Measurements from ENCODE around the gene PITPNM1.
"Not testable (repeated sequence)": the region's sequence is repeated elsewhere in the genome, so short reads cannot be mapped to it uniquely, and the experiment has no call there.

The PITPNM1 gene

GRCh38 chr11:67504950-67505581 lies at the start of gene PITPNM1:
PITPNM1 (minus strand) TSS chr11:67505363; CDS start chr11:67504180, 1,183 bp downstream.
- no peak for DNase-seq (ENCODE audit: low read depth, low spot score)

GRCh38 chr11:67551697-67552096 lies 46.5 kb upstream of the PITPNM1 start:
- DNase-seq (ENCODE audit: low read depth, low spot score) = not testable (repeated sequence)

- no peak for DNase-seq (ENCODE audit: low read depth, low spot score)
These were observed 46.0 kb upstream of the PITPNM1 start for GRCh38 chr11:67551127-67551526.

GRCh38 chr11:67548555-67549110 lies 43.5 kb upstream of the PITPNM1 start:
- no peak for DNase-seq (ENCODE audit: low read depth, low spot score)

- not testable (repeated sequence) for DNase-seq (ENCODE audit: low read depth, low spot score)
These were observed 42.9 kb upstream of the PITPNM1 start for GRCh38 chr11:67548112-67548511.

GRCh38 chr11:67545280-67545679 lies 40.1 kb upstream of the PITPNM1 start:
- DNase-seq (ENCODE audit: low read depth, low spot score) = no peak

- no peak for DNase-seq (ENCODE audit: low read depth, low spot score)
These were observed 39.6 kb upstream of the PITPNM1 start for GRCh38 chr11:67544616-67545242.

- DNase-seq (ENCODE audit: low read depth, low spot score) = no peak
These were observed 38.4 kb upstream of the PITPNM1 start for GRCh38 chr11:67543585-67543984.

GRCh38 chr11:67542971-67543370 lies 37.8 kb upstream of the PITPNM1 start:
- DNase-seq (ENCODE audit: low read depth, low spot score) = no peak

GRCh38 chr11:67542169-67542568 lies 37.0 kb upstream of the PITPNM1 start:
- DNase-seq (ENCODE audit: low read depth, low spot score) = no peak

- no peak for DNase-seq (ENCODE audit: low read depth, low spot score)
These were observed 36.0 kb upstream of the PITPNM1 start for GRCh38 chr11:67541198-67541597.

- no peak for DNase-seq (ENCODE audit: low read depth, low spot score)
These were observed 34.4 kb upstream of the PITPNM1 start for GRCh38 chr11:67539550-67539949.

GRCh38 chr11:67538823-67539505 lies 33.8 kb upstream of the PITPNM1 start:
- DNase-seq (ENCODE audit: low read depth, low spot score) = no peak

- DNase-seq (ENCODE audit: low read depth, low spot score) = no peak
These were observed 33.1 kb upstream of the PITPNM1 start for GRCh38 chr11:67538306-67538705.

GRCh38 chr11:67535561-67535960 lies 30.4 kb upstream of the PITPNM1 start:
- DNase-seq (ENCODE audit: low read depth, low spot score) = no peak

GRCh38 chr11:67534070-67534679 lies 29.0 kb upstream of the PITPNM1 start:
- DNase-seq (ENCODE audit: low read depth, low spot score) = no peak

GRCh38 chr11:67532889-67533288 lies 27.7 kb upstream of the PITPNM1 start:
- DNase-seq (ENCODE audit: low read depth, low spot score) = no peak

- no peak for DNase-seq (ENCODE audit: low read depth, low spot score)
These were observed 25.1 kb upstream of the PITPNM1 start for GRCh38 chr11:67530282-67530592.

GRCh38 chr11:67528376-67528775 lies 23.2 kb upstream of the PITPNM1 start:
- no peak for DNase-seq (ENCODE audit: low read depth, low spot score)

- no peak for DNase-seq (ENCODE audit: low read depth, low spot score)
These were observed 20.3 kb upstream of the PITPNM1 start for GRCh38 chr11:67525275-67525976.

- no peak for DNase-seq (ENCODE audit: low read depth, low spot score)
These were observed 19.3 kb upstream of the PITPNM1 start for GRCh38 chr11:67524480-67524808.

Measured in activated naive CD8-positive, alpha-beta T cell treated with anti-CD3 and anti-CD28 coated beads, Interleukin-2, amount 50 U/mL, for 16 hours (primary cell).